Measurements from ENCODE around the gene COX7B. TPM values are rescaled to one million over a fixed set of nuclear protein-coding genes. Genes with fewer than 3 reads are reported as not detected.
"Not testable (repeated sequence)": the region's sequence is repeated elsewhere in the genome, so short reads cannot be mapped to it uniquely, and the experiment has no call there.

COX7B gene
- total and polyA plus RNA-seq, 2 donors (not counting 3 experiments of a cell fraction or from before 2014, with no cell fraction given): 229 to 743 TPM

- H3K4me3 ChIP-seq (replicated peaks in 1 of 3; ENCODE audit: insufficient read depth in 1 of 3, low read depth in 1 of 3, low read length in 3 of 3); H3K9me1 ChIP-seq (replicated peaks; ENCODE audit: control insufficient read depth, extremely low read depth, insufficient read depth, low read length); H4K20me1 ChIP-seq (replicated peaks; ENCODE audit: control insufficient read depth, extremely low read depth, insufficient read depth, low read length); H2AFZ ChIP-seq (ENCODE audit: low read depth, low read length); CTCF ChIA-PET; H3K27ac ChIP-seq (ENCODE audit: insufficient read depth, low read depth, low read length); dilution Hi-C loops (cut with MboI; ENCODE audit: extremely low pct_ligation_motif_present, low sequenced_read_pairs); H3K9ac ChIP-seq (replicated peaks; ENCODE audit: extremely low read depth, insufficient read depth, low read length); H3K27me3 ChIP-seq (ENCODE audit: control insufficient read depth in 2 of 2, insufficient read depth in 2 of 2, low read length in 2 of 2); FAIRE-seq; H3K4me2 ChIP-seq (ENCODE audit: insufficient read depth, low read length); H3K36me3 ChIP-seq (ENCODE audit: control insufficient read depth in 2 of 2, extremely low read depth in 1 of 2, insufficient read depth in 2 of 2, low read length in 2 of 2); POLR2A ChIA-PET; H3K79me2 ChIP-seq (ENCODE audit: control insufficient read depth, insufficient read depth, low read length); DNase-seq (ENCODE audit: low read depth, low spot score); H3K4me1 ChIP-seq (ENCODE audit: control insufficient read depth, extremely low read depth, insufficient read depth, low read length); BruUV-seq (replicated peaks); H3K9me3 ChIP-seq (replicated peaks; ENCODE audit: control insufficient read depth, insufficient read depth, low read length); intact Hi-C loops (cut with micrococcal nuclease): not testable (repeated sequence)
These were observed 20.1 kb downstream of the COX7B start for GRCh38 chrX:77919370-77919769.

- no peak for TF ChIP-seq FOS (IDR thresholded peaks at IDR 0.05; ENCODE audit: borderline replicate concordance, insufficient read depth, low read length)
- TF ChIP-seq EZH2 (IDR thresholded peaks at IDR 0.05; ENCODE audit: borderline replicate concordance, low read depth, low read length, severe bottlenecking): no peak
- no peak for TF ChIP-seq CTCF (IDR thresholded peaks at IDR 0.05; ENCODE audit: extremely low read depth in 1 of 2, insufficient read depth in 1 of 2, low read depth in 1 of 2, low read length in 2 of 2)
- no peak for TF ChIP-seq GATA2 (IDR thresholded peaks at IDR 0.05; ENCODE audit: insufficient read depth, insufficient read length, low read depth, low read length)
- no peak overlapping the region for H3K4me2 ChIP-seq (ENCODE audit: insufficient read depth, low read length)
- H4K20me1 ChIP-seq (replicated peaks; ENCODE audit: control insufficient read depth, extremely low read depth, insufficient read depth, low read length): no peaks in the 10 kb centered on the region
- intact Hi-C loops (cut with micrococcal nuclease): no loop called here
- dilution Hi-C loops (cut with MboI; ENCODE audit: extremely low pct_ligation_motif_present, low sequenced_read_pairs): no loop called here
- FAIRE-seq (peak; percentile 18), DNase-seq (ENCODE audit: low read depth, low spot score) (no peak)
- no peaks in the 10 kb centered on the region for H3K4me1 ChIP-seq (ENCODE audit: control insufficient read depth, extremely low read depth, insufficient read depth, low read length)
- H3K9ac ChIP-seq (replicated peaks; ENCODE audit: extremely low read depth, insufficient read depth, low read length): no peak overlapping the region
- H3K4me3 ChIP-seq (replicated peaks in 1 of 3; ENCODE audit: insufficient read depth in 1 of 3, low read depth in 1 of 3, low read length in 3 of 3): no peak overlapping the region
- CTCF ChIA-PET: no interaction called here
- POLR2A ChIA-PET: no interaction called here
- H3K79me2 ChIP-seq (ENCODE audit: control insufficient read depth, insufficient read depth, low read length): no peaks in the 10 kb centered on the region
- BruUV-seq (replicated peaks): no TSS peak
- no peak overlapping the region for H3K27ac ChIP-seq (ENCODE audit: insufficient read depth, low read depth, low read length)
- H3K36me3 ChIP-seq (ENCODE audit: control insufficient read depth in 2 of 2, extremely low read depth in 1 of 2, insufficient read depth in 2 of 2, low read length in 2 of 2): no peaks in the 10 kb centered on the region
- H3K9me3 ChIP-seq (replicated peaks; ENCODE audit: control insufficient read depth, insufficient read depth, low read length): no peaks in the 10 kb centered on the region
- no peaks in the 10 kb centered on the region for H3K27me3 ChIP-seq (ENCODE audit: control insufficient read depth in 2 of 2, insufficient read depth in 2 of 2, low read length in 2 of 2)
- H3K9me1 ChIP-seq (replicated peaks; ENCODE audit: control insufficient read depth, extremely low read depth, insufficient read depth, low read length): no peaks in the 10 kb centered on the region
- H2AFZ ChIP-seq (ENCODE audit: low read depth, low read length): no peak overlapping the region
These were observed 23.5 kb downstream of the COX7B start for GRCh38 chrX:77922787-77923186.

Measured in endothelial cell of umbilical vein (primary cell).